ENCODE results near the gene CENPV.
"Not testable (repeated sequence)": the region's sequence is repeated elsewhere in the genome, so short reads cannot be mapped to it uniquely, and the experiment has no call there.

Gene CENPV

DNA sequence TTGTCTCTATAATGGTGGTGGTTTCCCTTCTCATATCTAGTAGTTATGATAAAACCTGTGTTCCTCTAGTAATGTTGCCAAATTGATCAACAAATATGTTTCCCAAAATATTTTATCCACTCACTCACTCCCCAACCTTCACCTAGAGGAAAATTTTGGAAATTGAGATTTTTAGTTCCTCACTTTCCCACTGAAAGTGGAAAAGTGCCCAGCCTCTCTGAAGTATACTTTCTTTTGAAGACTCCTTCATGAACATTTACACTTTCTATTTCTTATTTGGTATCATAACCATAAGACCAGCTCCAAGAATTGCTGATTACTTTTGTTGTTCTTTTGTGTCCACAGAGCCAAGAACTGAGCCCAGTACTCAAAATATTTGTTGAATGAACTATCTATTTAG is 5.1 kb upstream of the CENPV start:
- no peak for DNase-seq

DNA sequence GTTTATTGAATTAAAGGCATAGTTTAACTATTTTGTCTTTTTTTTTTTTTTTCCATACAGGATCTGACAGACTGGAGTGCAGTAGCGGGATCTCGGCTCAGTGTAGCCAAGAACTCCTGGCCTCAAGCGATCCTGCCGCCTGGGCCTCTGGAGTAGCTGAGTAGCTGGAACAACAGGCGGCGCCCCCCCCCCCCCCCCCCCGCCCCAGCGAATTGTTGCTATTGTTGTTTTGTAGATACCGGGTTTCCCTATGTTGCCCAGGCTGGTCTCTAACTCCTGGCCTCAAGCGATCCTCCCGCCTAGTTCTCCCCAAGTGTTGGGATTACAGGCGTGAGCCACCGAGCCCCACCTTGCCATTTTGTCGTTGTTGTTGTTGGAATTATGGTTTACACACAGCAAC is 1.3 kb upstream of the CENPV start:
- DNase-seq: no peak

DNA sequence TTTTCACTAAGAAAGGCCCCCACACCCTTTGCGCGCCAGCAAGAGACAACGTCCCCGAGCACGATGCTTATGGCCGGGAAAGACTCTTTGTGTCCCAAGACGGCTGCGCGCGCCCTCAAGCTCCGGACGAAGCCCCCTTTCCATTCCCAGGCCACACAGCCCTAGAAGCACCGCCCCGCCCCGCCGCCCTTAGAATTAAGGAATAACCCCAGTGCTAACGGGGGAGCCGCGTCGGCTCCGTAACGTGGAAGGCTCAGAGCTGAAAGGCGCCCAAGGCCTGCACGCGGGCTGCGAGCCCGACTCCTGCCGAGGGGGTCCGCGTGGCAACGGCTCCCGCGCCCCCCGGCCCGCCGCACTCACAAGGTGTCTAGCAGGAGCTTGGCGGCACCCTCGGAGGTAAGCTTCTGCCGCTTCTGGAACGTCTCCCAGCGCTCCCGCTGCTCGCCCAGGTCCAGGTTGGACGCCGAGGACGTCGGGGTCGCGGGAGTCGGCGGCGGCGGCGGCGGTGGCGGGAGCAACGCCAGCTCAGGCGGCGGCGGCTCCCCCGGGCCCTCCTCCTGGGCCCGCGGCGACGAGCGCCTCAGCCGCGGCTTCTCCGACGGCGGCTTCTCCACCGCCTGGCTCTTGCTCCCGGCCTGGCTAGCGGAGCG is 477 bp downstream of the CENPV start:
- DNase-seq: peak; percentile 49

DNA sequence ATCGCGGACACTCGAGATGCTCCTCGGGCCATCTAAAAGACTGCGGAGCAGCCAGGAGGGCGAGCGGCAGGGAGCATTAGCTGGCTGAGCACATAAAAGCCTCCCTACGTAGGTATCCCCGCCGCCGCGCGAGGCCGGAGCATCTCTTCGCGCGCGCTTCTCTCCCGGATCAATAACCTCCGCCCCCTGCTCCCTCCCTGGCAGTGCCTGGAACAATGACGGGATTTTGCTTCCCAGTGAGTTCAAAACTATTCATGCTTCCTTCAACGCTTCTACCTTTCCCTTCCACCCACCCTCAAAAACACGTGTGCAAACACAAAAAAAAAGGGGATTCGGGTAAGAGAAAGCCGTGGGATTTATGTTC is 984 bp downstream of the CENPV start:
- DNase-seq: peak; percentile 40

DNA sequence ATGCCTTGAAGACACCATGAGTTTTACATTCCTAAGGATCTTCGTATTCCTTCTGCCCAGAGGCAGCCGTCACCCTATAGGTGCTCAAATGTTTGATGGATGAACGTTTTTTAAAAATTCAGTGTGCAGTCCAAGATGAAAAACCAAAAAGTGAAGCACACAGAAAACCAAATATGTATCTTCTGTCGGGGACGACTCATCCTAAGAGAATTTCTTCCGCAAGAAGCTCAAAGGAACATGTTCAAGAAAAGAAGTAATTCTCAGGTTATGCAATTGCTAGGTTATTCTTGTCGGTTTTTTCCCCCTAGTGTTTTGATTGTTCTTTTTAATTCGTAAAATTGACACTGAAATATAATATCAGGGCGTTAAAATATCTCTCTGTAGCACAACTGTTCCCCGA is 1.4 kb downstream of the CENPV start:
- no peak for DNase-seq

GRCh38 chr17:16349431-16349830 is 3.8 kb downstream of the CENPV start:
- no peak for DNase-seq

DNA sequence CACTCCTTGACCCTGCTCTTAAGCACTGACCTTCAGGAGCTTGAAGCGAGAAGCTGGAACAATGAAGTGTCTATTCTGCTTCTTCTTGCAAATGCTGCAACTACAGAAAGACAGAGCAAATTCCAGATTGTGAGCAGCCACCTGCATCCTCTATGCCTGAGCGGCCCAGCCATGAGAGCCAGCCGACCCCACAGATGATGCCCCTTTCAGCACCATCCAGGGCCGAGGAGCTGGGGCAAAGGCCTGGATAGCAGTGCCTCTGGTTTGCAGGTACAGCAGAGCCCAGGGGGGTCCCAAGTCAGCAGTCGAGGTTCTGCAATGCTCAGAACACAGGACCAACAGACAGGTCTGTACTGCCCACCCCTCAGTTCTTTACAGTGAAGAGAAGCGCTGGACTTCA is 4.7 kb downstream of the CENPV start:
- no peak for DNase-seq

- DNase-seq: no peak
These were observed 6.5 kb downstream of the CENPV start for GRCh38 chr17:16346721-16347271.

- DNase-seq: no peak
These were observed 7.7 kb downstream of the CENPV start for GRCh38 chr17:16345565-16345964.

DNA sequence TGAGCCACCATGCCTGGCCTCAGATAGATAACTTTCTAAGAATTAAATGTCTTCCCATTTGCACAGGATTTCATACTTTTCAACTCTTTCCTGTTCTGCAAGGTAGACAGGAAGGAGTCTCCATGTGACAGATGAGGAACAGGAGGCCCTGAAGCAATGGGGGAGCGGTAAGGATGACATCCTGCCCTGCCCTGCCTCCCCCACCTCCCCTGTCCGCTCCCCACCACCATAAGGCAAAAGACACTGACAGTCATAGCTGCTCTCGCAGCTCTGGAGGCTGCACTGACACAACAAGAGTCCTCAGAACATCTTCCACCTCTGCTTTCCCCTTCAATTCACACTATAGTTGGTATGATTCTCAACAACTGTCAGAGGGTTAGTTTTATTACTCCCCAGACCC is 9.7 kb downstream of the CENPV start:
- no peak for DNase-seq

DNA sequence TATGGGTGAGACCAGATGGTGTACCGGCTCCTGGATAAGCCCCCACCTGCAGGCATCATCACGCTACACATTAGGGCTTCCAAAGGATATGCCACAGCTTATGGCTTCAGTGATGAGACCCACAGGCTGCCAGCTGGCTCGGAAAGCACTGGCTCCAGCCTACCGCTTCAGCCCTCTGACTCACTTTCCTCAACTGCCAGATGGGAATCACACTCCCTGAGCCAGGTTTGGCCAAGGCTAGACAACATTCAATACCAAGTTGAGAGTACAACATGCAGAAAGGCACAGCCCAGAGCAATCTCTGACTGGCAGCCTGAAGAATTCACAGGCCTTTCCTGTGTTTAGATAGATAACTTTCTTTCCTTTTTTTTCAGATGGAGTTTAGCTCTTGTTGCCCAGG is 10.3 kb downstream of the CENPV start:
- DNase-seq: no peak

GRCh38 chr17:16339959-16340358 is 13.3 kb downstream of the CENPV start:
- no peak for DNase-seq

DNA sequence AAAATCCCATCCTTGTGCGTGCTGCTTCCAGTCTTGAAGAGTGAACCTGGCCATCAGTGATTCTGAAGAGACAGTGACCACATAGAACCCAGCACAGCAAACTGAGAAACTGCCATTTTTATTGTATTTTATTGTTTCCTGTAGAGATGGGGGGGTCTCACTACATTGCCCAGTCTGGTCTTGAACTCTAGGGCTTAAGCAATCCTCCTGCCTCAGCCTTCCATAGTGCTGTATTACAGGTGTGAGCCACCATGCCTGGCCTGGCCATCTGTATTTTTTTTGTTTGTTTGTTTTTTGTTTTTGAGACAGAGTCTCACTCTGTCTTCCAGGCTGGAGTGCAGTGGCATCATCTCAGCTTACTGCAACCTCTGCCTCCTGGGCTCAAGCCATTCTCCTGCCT is 13.9 kb downstream of the CENPV start:
- no peak for DNase-seq

- DNase-seq: no peak
These were observed 14.9 kb downstream of the CENPV start for GRCh38 chr17:16338391-16338790.

GRCh38 chr17:16329519-16330271 is 23.6 kb downstream of the CENPV start:
- no peak for DNase-seq

DNA sequence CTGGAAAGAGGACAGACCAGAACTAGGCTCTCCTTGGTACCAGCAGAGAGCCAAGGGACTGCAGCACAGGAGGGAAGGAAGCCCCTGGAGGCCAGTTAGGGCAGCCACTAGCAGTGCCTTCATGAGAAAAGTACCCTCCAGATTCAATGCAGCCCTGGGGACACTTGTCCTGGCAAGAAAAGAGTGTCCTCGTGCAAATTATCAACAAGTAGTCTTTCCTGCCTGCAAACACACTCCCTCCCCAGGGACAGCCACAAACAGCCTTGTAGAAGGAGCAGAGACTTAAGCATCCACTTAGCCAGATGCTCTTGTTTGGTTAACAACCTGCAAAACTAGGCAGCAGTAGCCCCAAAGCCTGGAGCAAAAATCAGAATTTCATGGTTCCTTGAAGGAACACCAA is 24.3 kb downstream of the CENPV start:
- DNase-seq: no peak

GRCh38 chr17:16327018-16327417 is 26.3 kb downstream of the CENPV start:
- no peak for DNase-seq

DNA sequence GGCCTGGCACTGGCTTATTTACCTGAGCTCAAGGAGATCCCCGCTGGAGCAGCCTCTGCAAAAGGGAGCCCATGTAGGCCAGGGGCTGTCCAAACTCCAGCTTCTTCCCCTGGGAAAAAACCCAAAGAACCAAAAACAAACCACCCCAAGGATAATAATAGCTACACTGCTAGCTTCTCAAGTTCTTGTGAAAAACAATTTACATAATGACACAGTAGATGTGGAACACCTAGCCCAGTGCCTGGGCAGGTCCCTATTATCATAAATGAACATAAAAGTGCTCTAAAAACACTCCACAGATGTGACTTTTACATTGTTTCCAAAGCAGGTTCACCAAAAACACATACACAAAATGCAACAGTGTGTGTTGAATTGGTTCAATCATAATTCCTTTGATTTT is 27.3 kb downstream of the CENPV start:
- DNase-seq: no peak

DNA sequence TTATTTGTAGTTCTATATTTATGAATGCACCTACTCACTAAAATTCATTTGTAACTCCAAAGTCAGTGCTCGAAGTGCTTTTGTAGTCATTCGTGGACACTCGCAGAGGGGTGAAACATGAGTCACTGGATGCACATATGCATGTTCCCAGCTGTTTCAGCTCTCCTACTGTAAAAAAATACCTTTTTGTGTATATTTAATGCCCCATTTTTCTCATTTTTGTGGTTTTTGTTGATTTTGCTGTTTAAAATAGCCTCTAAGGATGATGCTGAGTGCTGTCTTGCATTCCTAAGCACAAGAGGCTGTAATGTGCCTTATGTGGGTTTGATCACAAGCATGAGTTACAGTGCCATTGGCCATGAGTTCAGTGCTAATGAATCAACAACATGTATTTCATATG is 30.6 kb downstream of the CENPV start:
- DNase-seq: no peak

GRCh38 chr17:16319969-16320368 is 33.3 kb downstream of the CENPV start:
- DNase-seq: no peak

DNA sequence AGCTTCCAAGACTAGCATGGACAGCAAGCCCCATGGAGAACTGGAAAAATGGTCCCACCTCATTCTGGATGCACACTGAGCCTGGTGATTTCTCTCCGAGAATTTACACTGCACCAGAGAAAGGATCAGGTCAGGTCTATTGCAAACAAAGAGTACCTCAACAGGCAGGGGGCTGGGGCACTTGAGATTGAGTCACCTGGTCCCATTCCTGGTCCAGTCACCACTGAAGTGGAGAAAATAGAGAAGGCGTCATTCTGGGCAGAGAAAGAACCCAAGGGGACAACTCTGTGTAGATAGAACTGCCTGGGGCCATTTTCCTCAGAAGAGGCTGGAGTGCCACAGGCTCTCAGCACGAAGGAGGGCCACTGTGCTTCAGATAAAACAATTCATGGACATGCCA is 38.4 kb downstream of the CENPV start:
- no peak for DNase-seq

DNA sequence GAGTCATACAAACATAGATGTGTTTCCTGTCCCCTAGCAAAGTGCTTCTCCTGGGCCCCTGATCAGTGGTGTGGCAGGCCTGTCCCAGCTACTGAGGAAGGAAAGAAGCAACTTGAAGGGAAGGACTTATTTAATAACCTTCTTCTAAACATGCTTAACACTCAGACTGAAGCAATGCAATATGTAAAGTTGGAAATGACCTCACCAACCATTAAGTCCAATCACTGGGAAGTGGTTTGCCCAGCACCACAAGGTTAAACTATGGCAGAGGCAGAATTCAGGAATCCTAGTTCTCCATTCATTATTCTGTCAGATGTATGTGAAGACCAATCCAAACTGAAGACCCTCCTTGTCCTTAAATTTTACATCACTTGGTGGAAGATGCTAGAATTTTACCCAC is 39.1 kb downstream of the CENPV start:
- no peak for DNase-seq

DNA sequence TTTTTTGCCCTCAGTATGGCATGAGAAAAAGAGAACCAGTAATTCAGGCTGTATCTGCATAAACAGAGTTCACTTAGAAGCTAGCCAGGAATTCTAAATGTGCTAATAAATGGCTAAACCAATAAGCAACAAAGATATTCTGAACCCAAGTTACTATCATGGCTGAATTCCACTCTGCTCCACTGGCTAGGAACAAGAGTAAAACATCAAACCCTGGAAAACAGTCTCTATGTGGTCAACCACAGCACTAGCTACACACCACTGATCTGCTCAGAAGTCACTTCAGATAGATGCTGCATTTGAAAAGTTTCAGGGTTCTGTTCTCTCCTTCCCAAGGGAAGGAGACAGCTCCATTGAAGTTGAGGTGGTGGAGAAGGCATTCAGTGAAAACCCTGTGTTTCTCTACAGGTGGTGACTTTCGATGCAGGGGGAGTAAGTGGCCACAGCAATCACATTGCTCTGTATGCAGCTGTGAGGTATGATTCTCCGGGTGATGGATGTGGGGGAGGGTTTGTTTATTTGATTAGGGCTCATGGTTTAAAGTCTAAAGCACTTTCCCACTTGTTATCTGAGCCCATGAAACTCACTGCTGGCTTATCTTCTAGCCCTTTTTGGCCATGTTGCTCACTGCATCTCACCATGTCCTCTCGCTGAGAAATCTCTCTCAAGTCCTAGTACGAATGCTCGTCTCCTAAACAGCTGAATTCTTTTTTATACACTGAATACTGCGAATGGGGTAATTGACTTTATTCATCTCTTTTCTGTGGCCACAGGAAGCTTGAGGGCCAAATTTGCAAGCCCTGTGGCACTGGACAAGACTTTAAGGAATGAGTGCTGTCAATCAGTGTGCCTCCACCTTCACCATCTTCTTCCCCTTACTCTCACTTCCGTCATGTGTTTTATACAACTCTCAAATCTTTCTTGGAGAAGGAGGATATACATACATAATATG is 39.9 kb downstream of the CENPV start:
- no peak for DNase-seq

GRCh38 chr17:16312061-16312460 is 41.2 kb downstream of the CENPV start:
- not testable (repeated sequence) for DNase-seq
